Measurements from ENCODE around the gene MAD2L1BP. TPM values are rescaled to one million over a fixed set of nuclear protein-coding genes. Genes with fewer than 3 reads are reported as not detected.
"Not testable (repeated sequence)": the region's sequence is repeated elsewhere in the genome, so short reads cannot be mapped to it uniquely, and the experiment has no call there.

MAD2L1BP gene
- total RNA-seq, 1 experiment from 2014 or later, result 25.7 TPM

DNA sequence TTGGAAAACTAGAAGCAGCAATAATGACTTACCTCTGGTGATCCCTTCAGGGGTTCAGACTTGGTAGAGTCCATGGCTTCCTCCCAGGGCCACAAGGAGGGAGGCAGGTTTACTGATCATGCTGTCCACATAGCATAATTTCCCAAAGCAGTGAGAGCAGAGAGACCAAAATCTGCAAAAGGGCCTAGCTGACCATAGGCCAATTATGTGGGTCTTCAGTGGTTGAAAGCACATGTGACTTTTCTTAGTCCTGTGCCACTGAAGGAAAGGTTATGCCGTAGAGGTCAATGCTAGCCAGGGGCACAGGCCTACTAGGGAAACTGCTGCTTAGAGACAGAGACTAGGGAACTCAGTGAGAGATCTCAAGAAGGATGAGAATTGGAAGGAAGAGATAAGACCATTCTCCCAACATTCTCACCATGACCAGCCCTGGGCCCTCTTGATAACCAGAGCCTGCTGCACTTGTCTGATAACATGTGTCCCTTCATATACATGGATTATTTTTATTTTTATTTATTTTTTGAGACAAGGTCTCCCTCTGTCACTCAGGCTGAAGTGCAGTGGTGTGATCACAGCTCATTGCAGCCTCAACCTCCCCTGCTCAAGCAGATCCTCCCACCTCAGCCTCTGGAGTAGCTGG, 4.5 kb upstream of the MAD2L1BP start:
- intact Hi-C loops (cut with micrococcal nuclease; ENCODE audit: unreplicated experiment), result loop anchor here (2.0 to 5.0 kb wide), 2 partner anchors 36 to 140 kb away; partner anchors contain the start of gene VEGFA
- H3K27me3 ChIP-seq (ENCODE audit: insufficient read depth, low read depth), result no peaks in the 10 kb centered on the region
- peaks cover 47% of the 10 kb centered on the region for H3F3A ChIP-seq (ENCODE audit: insufficient read depth, low read depth)
- ChIA-PET CTCF (no interaction called here), POLR2A (ENCODE audit: unreplicated experiment) (interaction anchor here (0.5 kb wide), 1 partner anchor 624 kb away, joined by 3 read pairs; no protein-coding TSS in a partner anchor)
- no peaks in the 10 kb centered on the region for H3K9me3 ChIP-seq (ENCODE audit: insufficient read depth, low read depth)
- H3K4me3 ChIP-seq, result no peak overlapping the region
- peak overlapping the region; percentile 85 for H3K4me2 ChIP-seq
- BruUV-seq (replicated peaks), result no TSS peak
- TF ChIP-seq EZH2 (IDR thresholded peaks at IDR 0.05; ENCODE audit: low read depth), result no peak
- TF ChIP-seq, protein P1, sequence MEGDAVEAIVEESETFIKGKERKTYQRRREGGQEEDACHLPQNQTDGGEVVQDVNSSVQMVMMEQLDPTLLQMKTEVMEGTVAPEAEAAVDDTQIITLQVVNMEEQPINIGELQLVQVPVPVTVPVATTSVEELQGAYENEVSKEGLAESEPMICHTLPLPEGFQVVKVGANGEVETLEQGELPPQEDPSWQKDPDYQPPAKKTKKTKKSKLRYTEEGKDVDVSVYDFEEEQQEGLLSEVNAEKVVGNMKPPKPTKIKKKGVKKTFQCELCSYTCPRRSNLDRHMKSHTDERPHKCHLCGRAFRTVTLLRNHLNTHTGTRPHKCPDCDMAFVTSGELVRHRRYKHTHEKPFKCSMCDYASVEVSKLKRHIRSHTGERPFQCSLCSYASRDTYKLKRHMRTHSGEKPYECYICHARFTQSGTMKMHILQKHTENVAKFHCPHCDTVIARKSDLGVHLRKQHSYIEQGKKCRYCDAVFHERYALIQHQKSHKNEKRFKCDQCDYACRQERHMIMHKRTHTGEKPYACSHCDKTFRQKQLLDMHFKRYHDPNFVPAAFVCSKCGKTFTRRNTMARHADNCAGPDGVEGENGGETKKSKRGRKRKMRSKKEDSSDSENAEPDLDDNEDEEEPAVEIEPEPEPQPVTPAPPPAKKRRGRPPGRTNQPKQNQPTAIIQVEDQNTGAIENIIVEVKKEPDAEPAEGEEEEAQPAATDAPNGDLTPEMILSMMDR (conservative IDR thresholded peaks at IDR 0.05), result no peak
- peaks cover 28% of the 10 kb centered on the region for H3K79me2 ChIP-seq (ENCODE audit: low read depth)
- no peak for DNase-seq
- no peaks in the 10 kb centered on the region for H3K9me2 ChIP-seq (ENCODE audit: insufficient read depth)
- H3K27ac ChIP-seq, result peak overlapping the region; percentile 97
- peaks cover 7% of the 10 kb centered on the region; the same call in 1 of the 2 replicates for H3K36me3 ChIP-seq (ENCODE audit: low read depth)
- H2AFZ ChIP-seq, result no peak overlapping the region
- H4K20me1 ChIP-seq (ENCODE audit: insufficient read depth), result no peaks in the 10 kb centered on the region
- H3K4me1 ChIP-seq (replicated peaks; ENCODE audit: insufficient read depth), result peaks cover 37% of the 10 kb centered on the region

DNA sequence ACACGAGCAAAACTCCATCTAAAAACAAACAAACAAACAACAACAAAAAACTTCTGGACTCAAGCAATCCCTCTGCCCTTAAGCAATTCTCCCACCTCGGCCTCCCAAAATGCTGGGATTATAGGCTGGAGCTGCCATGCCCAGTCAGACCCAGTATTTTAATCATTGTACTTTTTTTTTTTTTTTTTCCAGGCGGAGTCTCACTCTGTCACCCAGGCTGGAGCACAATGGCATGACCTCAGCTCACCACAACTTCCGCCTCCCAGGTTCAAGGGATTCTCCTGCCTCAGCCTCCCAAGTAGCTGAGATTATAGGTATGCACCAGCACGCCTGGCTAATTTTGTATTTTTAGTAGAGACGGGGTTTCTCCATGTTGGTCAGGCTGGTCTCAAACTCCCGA, 2.6 kb upstream of the MAD2L1BP start:
- BruUV-seq (replicated peaks); H3K9me2 ChIP-seq (ENCODE audit: insufficient read depth); DNase-seq; H4K20me1 ChIP-seq (ENCODE audit: insufficient read depth); H3K9me3 ChIP-seq (ENCODE audit: insufficient read depth, low read depth); H2AFZ ChIP-seq; H3K27ac ChIP-seq; H3K4me2 ChIP-seq; H3K27me3 ChIP-seq (ENCODE audit: insufficient read depth, low read depth); POLR2A ChIA-PET (ENCODE audit: unreplicated experiment); H3K36me3 ChIP-seq (ENCODE audit: low read depth); CTCF ChIA-PET; H3K4me3 ChIP-seq: not testable (repeated sequence)
- intact Hi-C loops (cut with micrococcal nuclease; ENCODE audit: unreplicated experiment), result loop anchor here (5.0 kb wide), 1 partner anchor 34 kb away; no protein-coding TSS in a partner anchor
- H3K4me1 ChIP-seq (replicated peaks; ENCODE audit: insufficient read depth), result peaks cover 30% of the 10 kb centered on the region
- peaks cover 30% of the 10 kb centered on the region for H3K79me2 ChIP-seq (ENCODE audit: low read depth)
- H3F3A ChIP-seq (ENCODE audit: insufficient read depth, low read depth), result peaks cover 31% of the 10 kb centered on the region

DNA sequence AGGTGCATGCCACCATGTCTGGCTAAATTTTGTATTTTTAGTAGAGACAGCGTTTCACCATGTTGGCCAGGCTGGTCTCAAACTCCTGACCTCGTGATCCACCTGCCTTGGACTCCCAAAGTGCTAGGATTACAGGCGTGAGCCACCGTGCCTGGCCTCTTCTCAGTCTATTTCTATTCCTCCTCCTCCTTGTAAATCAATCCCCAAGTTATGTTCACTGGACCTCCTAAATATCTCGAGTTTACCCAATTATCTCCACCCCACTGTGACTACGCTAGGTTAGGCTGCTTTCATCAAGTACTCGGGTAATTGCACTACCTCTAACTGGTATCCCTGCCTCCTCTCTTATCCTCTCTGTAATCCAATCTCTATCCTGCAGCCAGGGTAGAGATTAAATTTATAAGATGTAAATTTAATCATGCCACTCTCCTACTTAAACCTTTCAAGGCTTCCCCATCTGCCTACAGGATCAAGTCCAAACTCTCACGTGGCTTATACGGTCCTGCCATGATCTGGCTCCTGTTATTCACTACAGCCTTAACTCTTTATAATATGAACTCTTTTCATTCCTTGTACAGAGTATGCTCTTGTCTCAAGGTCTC, 837 bp upstream of the MAD2L1BP start:
- H3K4me1 ChIP-seq (replicated peaks; ENCODE audit: insufficient read depth), result peaks cover 28% of the 10 kb centered on the region
- no TSS peak for BruUV-seq (replicated peaks)
- H2AFZ ChIP-seq, result peak overlapping the region; percentile 87
- ChIA-PET CTCF (no interaction called here), POLR2A (ENCODE audit: unreplicated experiment) (interaction anchor here (0.6 kb wide), 1 partner anchor 20 kb away, joined by 3 read pairs; no protein-coding TSS in a partner anchor)
- H3K27ac ChIP-seq, result 0 out of 2 replicates have a peak overlapping the region, but pooled peaks have one; percentile 6
- H3K9me3 ChIP-seq (ENCODE audit: insufficient read depth, low read depth), result no peaks in the 10 kb centered on the region
- H3K27me3 ChIP-seq (ENCODE audit: insufficient read depth, low read depth), result no peaks in the 10 kb centered on the region
- no peak overlapping the region for H3K4me3 ChIP-seq
- TF ChIP-seq, protein P1 (conservative IDR thresholded peaks at IDR 0.05), result no peak
- TF ChIP-seq EZH2 (IDR thresholded peaks at IDR 0.05; ENCODE audit: low read depth), result no peak
- H3F3A ChIP-seq (ENCODE audit: insufficient read depth, low read depth), result peaks cover 21% of the 10 kb centered on the region
- H3K9me2 ChIP-seq (ENCODE audit: insufficient read depth), result no peaks in the 10 kb centered on the region
- DNase-seq, result no peak
- 0 out of 2 replicates have a peak, but pooled peaks cover 7% of the 10 kb centered on the region for H4K20me1 ChIP-seq (ENCODE audit: insufficient read depth)
- peak overlapping the region; percentile 86 for H3K4me2 ChIP-seq
- intact Hi-C loops (cut with micrococcal nuclease; ENCODE audit: unreplicated experiment), result loop anchor here (5.0 kb wide), 1 partner anchor 32 kb away; no protein-coding TSS in a partner anchor
- peaks cover 36% of the 10 kb centered on the region for H3K79me2 ChIP-seq (ENCODE audit: low read depth)
- H3K36me3 ChIP-seq (ENCODE audit: low read depth), result peaks cover 9% of the 10 kb centered on the region; the same call in 1 of the 2 replicates

All from PC-9 (cell line).